Kidney (tissue), 14 donors: ENCODE data around the gene CEP95. TPM values are rescaled to one million over a fixed set of nuclear protein-coding genes. Genes with fewer than 3 reads are reported as not detected.

Experiments
- DNase-seq, 5 donors: peaks; one replicate each; pipeline ENCODE4 v3.0.0-alpha.2; 2013 to 2020
- FAIRE-seq: peaks from 2 replicates; lab custom pipeline; 2012; peaks lifted over from hg19 to GRCh38; lab: Jason Lieb, UNC
- H3K27ac ChIP-seq, 2 donors: one replicate each; pipeline ENCODE4 v1.7.0; 2013; ENCODE audit warnings: low read depth in 2 of 2, low read length in 2 of 2, inconsistent platforms in 1 of 2
- H3K27me3 ChIP-seq: one replicate; pipeline ENCODE4 v1.7.1; 2013; ENCODE audit warnings: low read length, inconsistent platforms; ENCODE audit not compliant: control insufficient read depth, insufficient read depth
- H3K36me3 ChIP-seq, 3 donors: one replicate each; pipeline versions ENCODE4 v1.7.0 to v1.7.1; 2013; ENCODE audit warnings: low read length in 3 of 3, control low read depth in 1 of 3, inconsistent platforms in 1 of 3; ENCODE audit not compliant: insufficient read depth in 3 of 3, control insufficient read depth in 2 of 3
- H3K4me1 ChIP-seq, 3 donors: one replicate each; pipeline versions ENCODE4 v1.7.0 to v1.7.1; 2013; ENCODE audit warnings: low read length in 3 of 3, inconsistent platforms in 1 of 3, low read depth in 1 of 3; ENCODE audit not compliant: control insufficient read depth in 2 of 3, insufficient read depth in 2 of 3
- H3K4me3 ChIP-seq, 3 donors: one replicate each; pipeline versions ENCODE4 v1.7.0 to v1.8.1; 2013; ENCODE audit warnings: low read length in 3 of 3, control low read depth in 1 of 3, inconsistent platforms in 1 of 3
- H3K9ac ChIP-seq, 3 donors: one replicate each; pipeline versions ENCODE4 v1.7.0 to v1.7.1; 2013; ENCODE audit warnings: low read length in 3 of 3, control low read depth in 1 of 3, inconsistent platforms in 1 of 3
- H3K9me3 ChIP-seq, 3 donors: one replicate each; pipeline versions ENCODE4 v1.7.0 to v1.7.1; 2013; ENCODE audit warnings: low read length in 3 of 3, control low read depth in 1 of 3, inconsistent platforms in 1 of 3; ENCODE audit not compliant: control insufficient read depth in 2 of 3, insufficient read depth in 1 of 3
- CTCF ChIP-seq: IDR thresholded peaks from 3 replicates; pipeline ENCODE4 v1.5.1; 2012; ENCODE audit warnings: mild to moderate bottlenecking, moderate library complexity, borderline replicate concordance; ENCODE audit not compliant: insufficient read depth; ENCODE audit errors: extremely low read depth
- intact Hi-C: fragments of 100-400 bp; cut with DNase I; formaldehyde crosslinking; loops from one replicate; pipeline ENCODE4 v1.11.1; 2022
- polyA plus RNA-seq: library from polyadenylated mRNA; stranded (reverse); fragments of 350-450 nt; fragmentation: Illumina TruSeq; extraction: RNeasy Lipid Tissue Mini Kit (QIAGEN cat#74804); gene quantifications from one replicate; pipeline ENCODE4 v1.2.3, GENCODE V29; 2014; ENCODE audit warnings: low read depth, low replicate concordance; ENCODE audit not compliant: insufficient read depth
- total RNA-seq: library from RNA; stranded (reverse); fragmentation: NEBNext Ultra II Directional; extraction: Animal tissue kit (Norgen Biotek cat#: 25700); gene quantifications from one replicate; pipeline ENCODE4 v1.2.1, GENCODE V29; 2021
- donor health status: control.
- donor health status: control.
- donor health status: control.
- donor health status: control.
- donor health status: control.
- donor health status: DM: yes; HTN: yes; CAD: no.
- donor health status: Normal renal cell carcinoma (clear cell type).

CEP95 gene
- total and polyA plus RNA-seq, 2 donors from 2014 or later, result 25.3 to 49.3 TPM

DNA sequence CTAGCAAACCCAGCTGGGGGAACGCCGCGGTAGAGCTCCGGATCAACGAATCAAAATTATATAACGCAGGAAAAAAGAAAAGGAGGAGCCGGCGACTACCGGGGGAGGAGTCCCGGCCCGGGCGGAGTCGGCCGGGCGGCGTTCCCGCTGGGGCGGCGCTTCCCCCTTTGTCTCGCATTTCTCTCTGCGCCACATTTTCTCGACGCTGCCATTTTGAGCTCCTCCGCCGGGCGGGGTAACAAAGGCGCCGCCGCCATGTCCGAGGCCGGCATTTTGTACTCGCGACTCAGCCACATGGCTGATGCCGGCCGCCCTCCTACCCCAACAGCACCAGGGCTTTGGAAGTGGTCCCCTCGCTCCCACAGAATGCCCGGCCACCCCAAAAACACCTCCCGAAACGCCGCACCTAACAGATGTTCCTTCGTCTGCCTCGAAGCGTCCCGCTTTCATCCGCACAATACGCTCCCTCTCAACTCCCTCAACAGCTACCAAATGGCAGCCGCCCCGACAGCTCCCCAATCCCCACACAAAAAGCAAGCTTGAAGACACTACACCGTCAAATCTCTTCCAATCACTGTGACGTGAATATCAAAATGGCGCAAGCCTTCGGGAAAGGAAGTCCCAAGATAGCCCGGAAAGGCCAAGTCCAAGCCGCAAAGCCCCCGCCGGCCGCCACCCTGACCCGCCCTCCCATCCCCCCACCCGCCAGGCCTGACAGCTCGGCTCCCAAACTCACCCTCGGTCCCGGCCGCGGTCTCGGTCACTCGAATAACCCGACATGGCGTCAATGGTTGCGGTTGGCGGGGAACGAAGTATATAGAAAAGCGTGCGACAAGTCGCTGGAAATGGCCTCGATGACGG lies 1.2 kb upstream of the CEP95 start:
- no peaks in the 10 kb centered on the region for H3K27me3 ChIP-seq
- peak overlapping the region; percentile 92 to 99 (median 93) for H3K4me3 ChIP-seq
- DNase-seq (peak; percentile 93 to 98 (median 96)), FAIRE-seq (no peak)
- H3K4me1 ChIP-seq, result peaks cover 3 to 23% (median 22%) of the 10 kb centered on the region in 3 donors
- H3K9ac ChIP-seq, result peak overlapping the region; percentile 98 to 100 (median 100)
- intact Hi-C loops, result no loop called here
- H3K36me3 ChIP-seq, result peaks cover 31 to 50% (median 40%) of the 10 kb centered on the region in 3 donors
- TF ChIP-seq CTCF, result no peak
- no peaks in the 10 kb centered on the region for H3K9me3 ChIP-seq
- H3K27ac ChIP-seq, result peak overlapping the region; percentile 100

- H3K4me3 ChIP-seq, result peak within 1 kb of the TSS; percentile 92 to 99 (median 93)
- H3K27ac ChIP-seq, result peak within 1 kb of the TSS; percentile 100
- DNase-seq, result peak in 4 of 5 donors; percentile 98 to 99 (median 98)
- H3K9ac ChIP-seq, result peak within 1 kb of the TSS; percentile 98 to 100 (median 100)
- H3K9me3 ChIP-seq, result no peaks in the 10 kb centered on the region
- FAIRE-seq, result no peak
- H3K27me3 ChIP-seq, result no peaks in the 10 kb centered on the region
- H3K4me1 ChIP-seq, result peaks cover 3 to 22% (median 20%) of the 10 kb centered on the region in 3 donors
- peaks cover 26 to 44% (median 34%) of the 10 kb centered on the region in 3 donors for H3K36me3 ChIP-seq
- intact Hi-C loops, result no loop called here
- no peak for TF ChIP-seq CTCF
Observed at GRCh38 chr17:64506201-64506575, 589 bp upstream of the CEP95 start, which contains the start of gene DDX5. Gene DDX5 (minus strand): TSS chr17:64506289. CDS start chr17:64506119, 170 bp downstream.

- Histone ChIP-seq H3K9me3 (no peaks in the 10 kb centered on the region), H3K27me3 (no peaks in the 10 kb centered on the region), H3K9ac (peak overlapping the region; percentile 64 to 98 (median 91)), H3K4me1 (peaks cover 3 to 22% (median 17%) of the 10 kb centered on the region in 3 donors), H3K36me3 (peaks cover 22 to 39% (median 27%) of the 10 kb centered on the region in 3 donors), H3K4me3 (peak overlapping the region; percentile 92 to 99 (median 93)), H3K27ac (peak overlapping the region; percentile 100)
- intact Hi-C loops, result no loop called here
- FAIRE-seq, result no peak
- peak; percentile 38 for TF ChIP-seq CTCF
- peak in 3 of 5 donors; percentile 62 to 95 (median 93) for DNase-seq
Observed at GRCh38 chr17:64507413-64507782, 621 bp downstream of the CEP95 start.
